HG03280 (cell line): Measurements from ENCODE around the gene PSMD13.

ENCODE experiments used
- ATAC-seq: cut with Tn5 transposase; IDR thresholded peaks from one replicate; pipeline ENCODE4 v1.9.1; 2021; ENCODE audit warnings: mild to moderate bottlenecking, moderate library complexity; ENCODE audit not compliant: unreplicated experiment

Gene PSMD13

GRCh38 chr11:270451-271318 is 33.9 kb downstream of the PSMD13 start:
- no peak for ATAC-seq

- no peak for ATAC-seq
Measured at GRCh38 chr11:271319-271715, 34.5 kb downstream of the PSMD13 start.

GRCh38 chr11:272195-272930 is 35.6 kb downstream of the PSMD13 start:
- ATAC-seq, result no peak

- no peak for ATAC-seq
Measured at GRCh38 chr11:272931-273198, 36.1 kb downstream of the PSMD13 start.

GRCh38 chr11:276219-276618 is 39.4 kb downstream of the PSMD13 start:
- ATAC-seq, result no peak

GRCh38 chr11:278001-278951 is 41.5 kb downstream of the PSMD13 start, which contains the start of gene NLRP6:
TSS of gene NLRP6 (plus strand) at chr11:278407. CDS start at chr11:278570, 163 bp downstream.
- ATAC-seq, result no peak

- ATAC-seq, result no peak
Measured at GRCh38 chr11:279040-279965, 42.5 kb downstream of the PSMD13 start.

GRCh38 chr11:279966-280705 is 43.4 kb downstream of the PSMD13 start:
- ATAC-seq, result no peak

- ATAC-seq, result no peak
Measured at GRCh38 chr11:280706-281485, 44.1 kb downstream of the PSMD13 start.

GRCh38 chr11:281486-282161 is 44.8 kb downstream of the PSMD13 start:
- ATAC-seq, result no peak

GRCh38 chr11:282171-282570 is 45.4 kb downstream of the PSMD13 start:
- no peak for ATAC-seq

GRCh38 chr11:282630-283360 is 46.0 kb downstream of the PSMD13 start:
- no peak for ATAC-seq

GRCh38 chr11:283405-284104 is 46.8 kb downstream of the PSMD13 start:
- ATAC-seq, result no peak

- no peak for ATAC-seq
Measured at GRCh38 chr11:284105-285020, 47.6 kb downstream of the PSMD13 start.

GRCh38 chr11:285021-285893 is 48.5 kb downstream of the PSMD13 start:
- no peak for ATAC-seq
